Limb (tissue), 2 donors: ENCODE results near the gene METTL26.

ENCODE experiments used
- DNase-seq, 2 donors: peaks; one replicate each; pipeline ENCODE4 v3.0.0-alpha.2; 2016; ENCODE audit errors: extremely low spot score in 2 of 2

METTL26 gene

GRCh38 chr16:638034-638543, 2.0 kb upstream of the METTL26 start:
- no peak for DNase-seq

GRCh38 chr16:637081-638018, 1.2 kb upstream of the METTL26 start:
- peak; percentile 89 to 97 for DNase-seq

DNA sequence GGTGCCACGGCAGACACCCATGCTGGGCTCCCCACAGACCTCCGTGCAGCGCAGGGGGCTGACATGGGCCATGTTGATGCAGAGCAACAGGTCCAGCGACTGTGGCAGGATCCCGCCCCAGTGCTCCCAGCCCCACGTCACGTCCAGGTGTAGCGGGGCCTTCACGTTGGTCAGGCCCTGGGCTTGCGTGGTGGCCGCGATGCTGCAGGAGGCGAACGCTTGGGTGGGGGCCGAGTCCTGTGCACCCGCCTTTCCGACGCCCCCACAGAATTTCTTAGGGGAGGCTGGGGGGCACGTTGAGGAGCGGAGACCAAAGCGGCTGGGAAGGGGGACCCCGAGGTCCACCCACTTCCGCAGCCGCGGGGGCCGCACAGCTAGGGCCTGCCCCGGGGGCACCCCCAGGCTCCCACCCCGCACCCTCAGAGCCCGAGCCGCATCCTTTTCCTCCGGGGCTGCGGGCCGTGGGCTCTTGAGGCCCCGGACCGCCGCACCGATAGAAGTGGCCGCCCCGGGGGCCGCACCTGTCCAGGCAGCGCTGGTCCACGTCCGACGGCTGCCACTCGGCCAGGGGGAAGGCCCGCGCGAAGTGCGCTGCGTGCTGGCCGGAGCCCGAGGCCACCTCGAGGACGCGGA, 416 bp downstream of the METTL26 start:
- no peak for DNase-seq

DNA sequence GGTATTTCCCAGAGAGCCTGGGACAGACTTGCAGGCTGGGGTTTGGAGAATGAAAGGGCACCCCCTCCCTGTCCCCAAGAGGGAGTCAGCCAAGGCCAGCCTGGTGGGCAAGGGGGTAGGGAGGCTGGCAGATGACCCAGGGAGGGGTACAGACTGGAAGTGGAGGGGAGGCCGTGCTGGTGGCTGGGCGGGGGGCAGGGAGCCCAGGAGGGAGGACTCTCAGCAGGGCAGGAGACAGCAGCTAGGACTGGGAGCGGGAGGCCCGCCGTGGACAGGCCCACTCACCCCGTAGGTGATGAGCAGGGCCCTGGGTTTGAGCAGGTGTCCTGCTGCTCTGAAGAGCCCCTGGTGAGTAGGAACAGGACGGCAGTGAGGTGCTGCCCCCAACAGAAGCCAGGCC, 1.1 kb downstream of the METTL26 start:
- DNase-seq: no peak

- DNase-seq: no peak
Measured at GRCh38 chr16:634051-634670, 1.9 kb downstream of the METTL26 start.

DNA sequence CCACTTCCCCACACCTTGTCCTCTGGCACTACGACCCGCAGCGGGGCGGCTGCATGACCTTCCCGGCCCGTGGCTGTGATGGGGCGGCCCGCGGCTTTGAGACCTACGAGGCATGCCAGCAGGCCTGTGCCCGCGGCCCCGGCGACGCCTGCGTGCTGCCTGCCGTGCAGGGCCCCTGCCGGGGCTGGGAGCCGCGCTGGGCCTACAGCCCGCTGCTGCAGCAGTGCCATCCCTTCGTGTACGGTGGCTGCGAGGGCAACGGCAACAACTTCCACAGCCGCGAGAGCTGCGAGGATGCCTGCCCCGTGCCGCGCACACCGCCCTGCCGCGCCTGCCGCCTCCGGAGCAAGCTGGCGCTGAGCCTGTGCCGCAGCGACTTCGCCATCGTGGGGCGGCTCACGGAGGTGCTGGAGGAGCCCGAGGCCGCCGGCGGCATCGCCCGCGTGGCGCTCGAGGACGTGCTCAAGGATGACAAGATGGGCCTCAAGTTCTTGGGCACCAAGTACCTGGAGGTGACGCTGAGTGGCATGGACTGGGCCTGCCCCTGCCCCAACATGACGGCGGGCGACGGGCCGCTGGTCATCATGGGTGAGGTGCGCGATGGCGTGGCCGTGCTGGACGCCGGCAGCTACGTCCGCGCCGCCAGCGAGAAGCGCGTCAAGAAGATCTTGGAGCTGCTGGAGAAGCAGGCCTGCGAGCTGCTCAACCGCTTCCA, 2.6 kb downstream of the METTL26 start:
- DNase-seq: no peak

GRCh38 chr16:632486-633335, 3.4 kb downstream of the METTL26 start:
- DNase-seq: no peak

- DNase-seq: no peak
Measured at GRCh38 chr16:631808-632358, 4.2 kb downstream of the METTL26 start.

- DNase-seq: peak in 1 of 2 donors; percentile 48
Measured at GRCh38 chr16:630815-631405, 5.2 kb downstream of the METTL26 start, which contains the start of gene WFIKKN1. Gene WFIKKN1 (plus strand): TSS chr16:630985. CDS start chr16:631254, 269 bp downstream.

DNA sequence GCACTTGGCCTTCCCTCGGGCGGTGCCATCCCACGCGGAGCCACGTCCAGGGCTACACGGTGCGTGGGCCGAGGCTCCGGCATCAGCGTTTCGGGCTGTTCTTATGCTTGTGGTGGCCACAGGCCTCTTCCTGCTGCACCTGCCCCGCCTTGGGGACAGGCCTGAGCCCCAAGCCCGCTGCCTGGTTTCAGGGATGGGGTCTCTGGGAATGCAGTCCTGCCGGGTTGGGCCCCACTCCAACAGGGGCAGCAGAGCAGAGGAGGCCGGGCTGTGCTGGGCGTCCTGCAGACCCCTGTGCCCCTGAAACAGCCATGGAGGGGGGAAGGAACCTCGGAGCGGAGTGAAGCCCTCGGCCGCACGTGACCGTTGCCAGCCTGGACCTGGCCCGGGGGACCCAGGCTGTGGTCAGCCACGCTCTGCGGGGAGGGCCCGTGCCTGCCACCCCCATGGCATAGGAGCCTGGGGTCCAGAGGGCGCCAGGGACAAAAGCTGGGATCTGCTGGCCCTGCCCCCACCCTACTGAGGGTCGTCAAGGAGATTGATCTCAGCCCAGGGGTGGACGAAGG, 5.8 kb downstream of the METTL26 start:
- DNase-seq: peak in 1 of 2 donors; percentile 55

- DNase-seq: peak in 1 of 2 donors; percentile 37
Measured at GRCh38 chr16:629833-630248, 6.3 kb downstream of the METTL26 start.

DNA sequence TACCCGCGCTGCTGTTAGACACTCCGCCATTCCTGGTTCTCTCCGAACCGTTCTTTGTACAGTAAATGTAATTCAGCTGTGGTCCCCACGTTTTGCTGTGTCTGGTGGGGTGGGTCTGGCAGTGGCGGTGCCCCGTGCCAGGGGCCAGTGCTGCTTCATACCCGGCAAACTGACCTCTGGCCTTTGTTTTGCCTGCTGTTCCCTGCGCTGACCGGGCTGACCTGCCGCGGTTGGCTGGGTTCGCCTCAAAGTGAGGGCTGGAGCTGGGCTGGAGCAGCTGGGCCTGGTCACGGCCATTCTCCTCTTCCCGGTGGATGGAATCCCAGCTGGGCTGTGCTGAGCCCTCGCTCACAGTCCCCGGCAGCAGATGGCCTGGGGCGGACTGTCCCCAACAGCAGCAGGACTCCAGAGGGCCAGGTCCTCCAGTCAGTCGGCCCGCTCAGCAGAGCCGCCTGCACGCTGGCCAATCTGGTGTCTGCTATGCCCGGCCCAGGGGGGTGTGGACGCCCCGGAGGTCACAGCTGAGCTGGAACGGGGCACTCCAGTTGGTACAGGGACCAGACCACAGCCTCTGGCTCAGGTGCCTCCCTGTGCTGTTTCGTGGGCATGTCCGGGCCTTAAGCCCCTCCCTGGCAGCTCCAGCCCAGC, 6.8 kb downstream of the METTL26 start:
- peak in 1 of 2 donors; percentile 64 for DNase-seq

- DNase-seq: peak in 1 of 2 donors; percentile 34
Measured at GRCh38 chr16:628321-629061, 7.6 kb downstream of the METTL26 start.

DNA sequence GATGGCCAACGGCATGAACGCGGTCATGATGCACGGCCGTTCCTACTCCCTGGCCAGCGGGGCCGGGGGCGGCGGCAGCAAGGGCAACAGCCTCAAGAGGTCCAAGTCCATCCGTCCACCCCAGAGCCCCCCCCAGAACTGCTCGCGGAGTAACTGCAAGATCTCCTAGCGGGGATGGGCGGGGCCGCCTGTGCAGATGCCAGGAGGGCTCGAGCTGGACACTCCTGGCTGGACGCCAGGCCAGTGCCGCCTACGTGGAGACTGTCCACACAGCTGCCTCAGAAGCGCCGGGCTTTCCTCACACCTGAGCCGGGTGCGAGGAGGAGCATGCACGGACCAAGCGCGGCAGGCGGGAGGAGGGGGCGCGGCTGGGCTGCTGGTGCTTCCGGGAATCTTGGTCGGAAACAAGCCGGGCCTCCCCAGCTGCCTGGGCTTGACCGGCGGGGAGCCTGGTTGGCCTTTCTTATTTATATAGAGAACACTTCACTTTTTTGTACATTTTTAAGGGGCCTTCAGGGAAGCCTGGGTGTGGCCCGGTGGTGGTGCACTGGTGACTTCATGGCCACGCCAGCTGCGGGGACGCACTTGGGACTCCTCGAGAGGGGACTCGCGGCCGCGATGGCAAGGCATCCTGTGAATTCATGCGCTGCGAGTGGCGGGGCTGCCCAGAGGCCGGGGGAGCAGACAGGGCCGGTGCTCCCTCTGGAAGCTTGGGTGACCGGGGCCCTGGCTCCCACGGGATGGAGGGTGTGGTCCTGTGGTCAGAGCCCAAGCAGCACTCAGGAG, 8.5 kb downstream of the METTL26 start:
- peak in 1 of 2 donors; percentile 41 for DNase-seq

DNA sequence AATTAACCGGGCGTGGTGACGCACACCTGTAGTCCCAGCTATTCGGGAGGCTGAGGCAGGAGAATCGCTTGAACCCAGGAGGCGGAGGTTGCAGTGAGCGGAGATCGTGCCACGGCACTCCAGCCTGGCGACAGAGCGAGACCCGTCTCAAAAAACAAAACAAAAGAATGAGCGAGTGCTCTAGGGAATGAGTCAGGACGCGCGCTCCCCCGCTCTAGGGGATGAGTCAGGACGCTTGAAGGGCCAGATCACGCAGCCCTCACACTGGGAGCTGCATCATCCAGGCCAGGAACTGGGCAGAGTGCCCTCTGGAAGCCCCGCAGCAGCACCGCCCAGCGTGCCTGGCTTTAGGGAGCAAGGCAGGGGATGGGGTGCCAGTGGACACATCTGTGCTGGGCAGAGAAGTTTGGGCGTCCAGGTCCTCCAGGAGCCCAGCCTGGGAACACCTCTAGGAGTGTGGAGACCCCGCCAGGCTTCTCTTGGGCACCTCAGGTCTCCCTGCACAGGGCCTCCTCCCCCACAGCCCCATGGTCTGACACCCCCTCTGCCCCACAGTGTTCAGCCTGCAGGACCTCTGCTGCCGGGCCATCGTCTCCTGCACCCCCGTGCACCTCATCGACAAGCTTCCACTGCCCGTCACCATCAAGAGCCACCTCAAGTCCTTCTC, 9.2 kb downstream of the METTL26 start:
- no peak for DNase-seq

- DNase-seq: no peak
Measured at GRCh38 chr16:625977-626765, 9.9 kb downstream of the METTL26 start.
